ENCODE measurements around the gene DNAJB11.

DNA sequence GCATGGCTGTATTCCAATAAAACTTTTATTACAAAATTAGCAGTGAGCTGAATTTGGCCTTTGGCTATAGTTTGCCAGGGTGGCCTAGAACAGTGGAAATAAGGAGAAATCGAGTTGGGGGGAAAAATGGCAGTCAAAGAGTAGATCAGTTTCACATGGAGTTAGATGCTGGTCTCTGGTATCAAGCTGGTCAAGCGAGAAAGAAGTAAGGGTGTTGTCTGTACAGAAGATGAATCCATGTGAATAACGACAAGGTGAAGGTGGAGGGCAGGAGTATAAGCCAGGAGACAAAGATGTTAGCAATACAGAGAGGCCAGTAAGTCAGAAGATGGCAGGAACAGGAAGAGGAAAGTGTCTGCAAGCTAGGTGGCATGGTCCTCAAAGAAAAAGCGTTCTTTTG, 54.1 kb downstream of the DNAJB11 start:
- no peak for TF ChIP-seq YY1 (IDR thresholded peaks at IDR 0.05; ENCODE audit: insufficient read depth, insufficient read length)
- no peak for TF ChIP-seq SUZ12 (IDR thresholded peaks at IDR 0.05; ENCODE audit: extremely low read depth, insufficient read depth, insufficient read length)
- TF ChIP-seq ZNF274 (IDR thresholded peaks at IDR 0.05; ENCODE audit: low read depth, low read length), result no peak

All from NT2/D1 (cell line).